ENCODE data around the gene HAUS7. TPM values are rescaled to one million over a fixed set of nuclear protein-coding genes. Genes with fewer than 3 reads are reported as not detected.

Gene HAUS7
- total RNA-seq, 2 donors from 2014 or later = 18.1 to 35.7 TPM

GRCh38 chrX:153491918-153492317, 21.5 kb upstream of the HAUS7 start:
- Histone ChIP-seq H3K36me3 (no peaks in the 10 kb centered on the region), H3K4me1 (replicated peaks) (no peaks in the 10 kb centered on the region), H3K9me3 (no peaks in the 10 kb centered on the region), H3K4me3 (no peak overlapping the region), H3K27ac (no peak overlapping the region), H3K27me3 (replicated peaks; ENCODE audit: insufficient read depth) (no peaks in the 10 kb centered on the region)
- TF ChIP-seq CTCF (IDR thresholded peaks at IDR 0.05) = no peak
- TF ChIP-seq POLR2AphosphoS5 (IDR thresholded peaks at IDR 0.05) = no peak
- TF ChIP-seq POLR2A (IDR thresholded peaks at IDR 0.05) = no peak
- DNase-seq (ENCODE audit: low spot score) = no peak
- 34% methylated on average over 6 of the region's 11 CpGs for WGBS
- intact Hi-C loops (cut with DNase I) = no loop called here

- no peak overlapping the region for H3K27ac ChIP-seq
- TF ChIP-seq CTCF (IDR thresholded peaks at IDR 0.05) = no peak
- TF ChIP-seq POLR2AphosphoS5 (IDR thresholded peaks at IDR 0.05) = no peak
- no peak for TF ChIP-seq POLR2A (IDR thresholded peaks at IDR 0.05)
- no peaks in the 10 kb centered on the region for H3K36me3 ChIP-seq
- no peaks in the 10 kb centered on the region for H3K27me3 ChIP-seq (replicated peaks; ENCODE audit: insufficient read depth)
- no peaks in the 10 kb centered on the region for H3K9me3 ChIP-seq
- WGBS = 63% methylated on average over 6 of the region's 10 CpGs
- intact Hi-C loops (cut with DNase I) = no loop called here
- no peak overlapping the region for H3K4me3 ChIP-seq
- H3K4me1 ChIP-seq (replicated peaks) = no peaks in the 10 kb centered on the region
- DNase-seq (ENCODE audit: low spot score) = no peak
Measured at GRCh38 chrX:153491351-153491914, 21.1 kb upstream of the HAUS7 start.

GRCh38 chrX:153490217-153490930, 20.0 kb upstream of the HAUS7 start:
- TF ChIP-seq CTCF (IDR thresholded peaks at IDR 0.05) = no peak
- TF ChIP-seq POLR2AphosphoS5 (IDR thresholded peaks at IDR 0.05) = no peak
- TF ChIP-seq POLR2A (IDR thresholded peaks at IDR 0.05) = no peak
- H3K27me3 ChIP-seq (replicated peaks; ENCODE audit: insufficient read depth) = no peaks in the 10 kb centered on the region
- intact Hi-C loops (cut with DNase I) = no loop called here

GRCh38 chrX:153488231-153488914, 18.0 kb upstream of the HAUS7 start:
- Histone ChIP-seq H3K9me3 (no peaks in the 10 kb centered on the region), H3K4me1 (replicated peaks) (no peaks in the 10 kb centered on the region), H3K27ac (no peak overlapping the region), H3K27me3 (replicated peaks; ENCODE audit: insufficient read depth) (no peaks in the 10 kb centered on the region), H3K4me3 (no peak overlapping the region), H3K36me3 (no peaks in the 10 kb centered on the region)
- intact Hi-C loops (cut with DNase I) = no loop called here
- DNase-seq (ENCODE audit: low spot score) = no peak
- 21% methylated on average over 23 of the region's 27 CpGs for WGBS
- TF ChIP-seq POLR2AphosphoS5 (IDR thresholded peaks at IDR 0.05) (no peak), POLR2A (IDR thresholded peaks at IDR 0.05) (no peak), CTCF (IDR thresholded peaks at IDR 0.05) (no peak)

More at GRCh38 chrX:153490217-153490930, 20.0 kb upstream of the HAUS7 start:
- Histone ChIP-seq H3K36me3 (no peaks in the 10 kb centered on the region), H3K9me3 (no peaks in the 10 kb centered on the region), H3K27ac (no peak overlapping the region), H3K4me1 (replicated peaks) (no peaks in the 10 kb centered on the region), H3K4me3 (no peak overlapping the region)
- 72% methylated on average over 6 of the region's 20 CpGs for WGBS
- no peak for DNase-seq (ENCODE audit: low spot score)
